Chondrocyte (in vitro differentiated cells): ENCODE measurements around the gene FAT1. TPM values are rescaled to one million over a fixed set of nuclear protein-coding genes. Genes with fewer than 3 reads are reported as not detected.

Experiments
- DNase-seq: peaks from one replicate; pipeline ENCODE4 v3.0.0; 2021; ENCODE audit warnings: mixed read lengths, low spot score
- H3K27ac Mint-ChIP-seq: one replicate; pipeline ENCODE4 v1.8.0; 2021; ENCODE audit warnings: mild to moderate bottlenecking, moderate library complexity, mixed read lengths; ENCODE audit not compliant: unreplicated experiment
- H3K27me3 Mint-ChIP-seq: 2 replicates; pipeline ENCODE4 v1.8.0; 2021; ENCODE audit warnings: low read depth, mixed read lengths
- H3K36me3 Mint-ChIP-seq: 2 replicates; pipeline ENCODE4 v1.8.0; 2021; ENCODE audit warnings: low read depth, mixed read lengths
- H3K4me1 Mint-ChIP-seq: 2 replicates; pipeline ENCODE4 v1.8.0; 2021; ENCODE audit warnings: low read depth, mild to moderate bottlenecking, mixed read lengths
- H3K4me3 Mint-ChIP-seq: one replicate; pipeline ENCODE4 v1.8.0; 2021; ENCODE audit warnings: mild to moderate bottlenecking, moderate library complexity, mixed read lengths; ENCODE audit not compliant: unreplicated experiment
- H3K9me3 Mint-ChIP-seq: 2 replicates; pipeline ENCODE4 v1.8.0; 2021; ENCODE audit warnings: low read depth, mixed read lengths
- total RNA-seq: library from RNA; stranded (reverse); gene quantifications from 3 replicates; pipeline ENCODE4 v1.2.1, GENCODE V29; 2021
- TF ChIP-seq, protein P1 (sequence below): fragments of 200-600 bp; sonication (generic); IDR thresholded peaks from 2 replicates; pipeline ENCODE4 v1.5.0; 2021; ENCODE audit warnings: antibody characterized with exemption, mild to moderate bottlenecking, moderate library complexity

FAT1 gene
- total RNA-seq, 1 donor from 2014 or later, result 671 TPM

DNA sequence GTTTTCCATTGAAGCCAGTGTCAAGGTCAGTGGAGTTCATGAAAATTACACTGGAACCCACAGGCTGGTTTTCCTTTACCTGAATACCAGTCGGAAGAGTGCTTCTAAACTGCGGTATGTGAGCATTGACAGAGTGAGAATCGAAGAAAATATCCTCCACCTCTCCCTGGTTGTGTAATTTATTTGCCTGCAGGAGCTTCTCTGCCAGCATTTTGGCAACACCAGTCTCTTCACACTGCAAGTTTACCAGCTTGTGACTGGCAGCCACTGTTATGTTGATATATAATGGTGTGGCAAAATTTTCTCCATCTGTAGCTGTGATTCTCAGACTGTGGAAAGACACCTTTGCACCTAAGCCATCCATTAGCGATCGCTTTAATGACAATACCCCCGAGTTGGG, 16.1 kb downstream of the FAT1 start:
- H3K27ac Mint-ChIP-seq, result no peak overlapping the region
- peaks cover 48% of the 10 kb centered on the region for H3K36me3 Mint-ChIP-seq
- no peaks in the 10 kb centered on the region for H3K9me3 Mint-ChIP-seq
- DNase-seq, result no peak
- TF ChIP-seq, protein P1, sequence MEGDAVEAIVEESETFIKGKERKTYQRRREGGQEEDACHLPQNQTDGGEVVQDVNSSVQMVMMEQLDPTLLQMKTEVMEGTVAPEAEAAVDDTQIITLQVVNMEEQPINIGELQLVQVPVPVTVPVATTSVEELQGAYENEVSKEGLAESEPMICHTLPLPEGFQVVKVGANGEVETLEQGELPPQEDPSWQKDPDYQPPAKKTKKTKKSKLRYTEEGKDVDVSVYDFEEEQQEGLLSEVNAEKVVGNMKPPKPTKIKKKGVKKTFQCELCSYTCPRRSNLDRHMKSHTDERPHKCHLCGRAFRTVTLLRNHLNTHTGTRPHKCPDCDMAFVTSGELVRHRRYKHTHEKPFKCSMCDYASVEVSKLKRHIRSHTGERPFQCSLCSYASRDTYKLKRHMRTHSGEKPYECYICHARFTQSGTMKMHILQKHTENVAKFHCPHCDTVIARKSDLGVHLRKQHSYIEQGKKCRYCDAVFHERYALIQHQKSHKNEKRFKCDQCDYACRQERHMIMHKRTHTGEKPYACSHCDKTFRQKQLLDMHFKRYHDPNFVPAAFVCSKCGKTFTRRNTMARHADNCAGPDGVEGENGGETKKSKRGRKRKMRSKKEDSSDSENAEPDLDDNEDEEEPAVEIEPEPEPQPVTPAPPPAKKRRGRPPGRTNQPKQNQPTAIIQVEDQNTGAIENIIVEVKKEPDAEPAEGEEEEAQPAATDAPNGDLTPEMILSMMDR, result no peak
- peaks cover 67% of the 10 kb centered on the region for H3K4me1 Mint-ChIP-seq
- H3K27me3 Mint-ChIP-seq, result no peaks in the 10 kb centered on the region
- no peak overlapping the region for H3K4me3 Mint-ChIP-seq

DNA sequence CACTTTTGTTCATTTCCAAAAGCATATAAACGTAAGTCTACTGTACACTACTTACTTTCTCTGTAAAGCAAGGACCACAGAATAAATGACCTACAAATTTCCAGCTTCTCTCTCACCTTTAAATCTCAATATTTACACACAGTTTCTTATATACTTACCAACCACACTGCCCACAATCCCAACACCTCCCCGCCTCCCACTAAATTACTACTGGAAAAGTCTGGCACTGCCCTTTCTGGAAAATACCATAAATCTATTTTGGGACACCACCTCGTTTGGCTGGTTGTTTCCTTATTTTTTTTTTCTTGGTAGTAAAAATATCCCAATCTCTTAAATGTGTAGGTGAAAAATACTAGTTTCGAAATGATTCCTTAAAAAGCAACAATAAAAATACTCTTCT, 19.6 kb downstream of the FAT1 start:
- TF ChIP-seq, protein P1, result no peak
- Mint-ChIP-seq H3K36me3 (peaks cover 42% of the 10 kb centered on the region), H3K4me1 (peaks cover 80% of the 10 kb centered on the region), H3K27ac (peak overlapping the region; percentile 90), H3K9me3 (no peaks in the 10 kb centered on the region), H3K4me3 (peak overlapping the region; percentile 24), H3K27me3 (no peaks in the 10 kb centered on the region)
- no peak for DNase-seq

DNA sequence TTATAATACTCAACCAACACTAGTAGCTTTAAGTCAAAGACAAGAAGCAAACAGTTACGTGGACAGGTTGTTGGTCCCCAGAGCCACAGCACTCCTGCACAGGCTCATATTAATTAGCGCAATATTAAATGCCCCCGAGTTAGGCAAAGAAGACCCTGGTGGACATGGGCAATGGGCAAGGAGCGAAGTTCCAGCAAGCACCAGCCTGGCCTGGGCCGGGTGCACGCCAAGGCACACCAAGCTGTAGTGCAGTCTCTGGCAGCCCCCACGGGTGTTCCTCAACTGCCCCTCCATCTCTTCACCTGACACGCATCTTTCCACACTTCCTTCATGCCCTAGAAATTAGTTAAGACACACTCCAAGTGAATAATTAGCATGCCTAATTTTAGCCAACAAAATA, 20.1 kb downstream of the FAT1 start:
- peak overlapping the region; percentile 90 for H3K27ac Mint-ChIP-seq
- TF ChIP-seq, protein P1, result no peak
- H3K4me3 Mint-ChIP-seq, result no peak overlapping the region
- H3K9me3 Mint-ChIP-seq, result no peaks in the 10 kb centered on the region
- peaks cover 84% of the 10 kb centered on the region for H3K4me1 Mint-ChIP-seq
- DNase-seq, result no peak
- H3K36me3 Mint-ChIP-seq, result peaks cover 37% of the 10 kb centered on the region
- H3K27me3 Mint-ChIP-seq, result no peaks in the 10 kb centered on the region

DNA sequence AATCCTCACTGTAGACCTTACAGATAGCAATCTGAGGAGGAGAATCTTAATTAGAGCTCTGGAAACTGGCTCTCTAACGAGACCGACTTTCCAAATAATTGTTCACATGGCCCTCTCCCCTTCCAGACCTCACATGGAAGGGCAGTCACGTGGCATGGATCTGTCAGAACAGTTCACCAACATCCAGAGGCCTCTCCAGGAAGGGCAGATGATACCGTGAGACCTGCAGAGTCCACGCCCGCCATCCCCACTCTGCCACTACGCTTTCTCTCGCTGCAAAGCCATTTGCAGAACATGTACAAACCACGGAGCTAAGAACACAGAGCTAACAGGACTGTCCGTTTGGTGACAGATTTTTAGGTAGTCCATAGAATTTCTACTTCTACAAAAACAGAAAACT, 20.7 kb downstream of the FAT1 start:
- TF ChIP-seq, protein P1, result no peak
- H3K4me1 Mint-ChIP-seq, result peaks cover 90% of the 10 kb centered on the region
- no peaks in the 10 kb centered on the region for H3K9me3 Mint-ChIP-seq
- peaks cover 36% of the 10 kb centered on the region for H3K36me3 Mint-ChIP-seq
- peak overlapping the region; percentile 22 for H3K27ac Mint-ChIP-seq
- DNase-seq, result no peak
- H3K4me3 Mint-ChIP-seq, result no peak overlapping the region
- no peaks in the 10 kb centered on the region for H3K27me3 Mint-ChIP-seq

- DNase-seq, result no peak
- H3K4me3 Mint-ChIP-seq, result no peak overlapping the region
- H3K9me3 Mint-ChIP-seq, result no peaks in the 10 kb centered on the region
- TF ChIP-seq, protein P1, result no peak
- peaks cover 90% of the 10 kb centered on the region for H3K4me1 Mint-ChIP-seq
- no peaks in the 10 kb centered on the region for H3K27me3 Mint-ChIP-seq
- peak overlapping the region; percentile 94 for H3K27ac Mint-ChIP-seq
- H3K36me3 Mint-ChIP-seq, result peaks cover 30% of the 10 kb centered on the region
Measured at GRCh38 chr4:186702297-186702696, 21.4 kb downstream of the FAT1 start.
